GM12892 (cell line): Measurements from ENCODE around the gene TBL1XR1.

ENCODE experiments used
- POLR2A ChIP-seq: IDR thresholded peaks from 2 replicates; pipeline ENCODE4 v1.6.1; 2011; ENCODE audit warnings: low read depth, low read length, control low read depth
- POLR2AphosphoS5 ChIP-seq: IDR thresholded peaks from 2 replicates; pipeline ENCODE4 v1.6.1; 2011; ENCODE audit warnings: low read depth, low read length, control low read depth
- TAF1 ChIP-seq: IDR thresholded peaks from 2 replicates; pipeline ENCODE4 v1.6.1; 2011; ENCODE audit warnings: low read depth, mild to moderate bottlenecking, control low read depth, low read length, borderline replicate concordance

GRCh38 chr3:177147790-177148189, 49.5 kb downstream of the TBL1XR1 start:
- TF ChIP-seq POLR2A, result no peak
- TF ChIP-seq POLR2AphosphoS5, result no peak
- no peak for TF ChIP-seq TAF1
